Suprapubic skin (tissue), 4 donors: ENCODE results near the gene C1orf216. TPM values are rescaled to one million over a fixed set of nuclear protein-coding genes. Genes with fewer than 3 reads are reported as not detected.
"Not testable (repeated sequence)": the region's sequence is repeated elsewhere in the genome, so short reads cannot be mapped to it uniquely, and the experiment has no call there.

ENCODE experiments used
- DNase-seq, 2 donors: peaks; one replicate each; pipeline ENCODE4 v3.0.0-alpha.2; 2019; ENCODE audit warnings: low spot score in 2 of 2
- H3K27ac ChIP-seq: fragments of 200-600 bp; sonication (generic); one replicate; pipeline ENCODE4 v1.5.1; 2019
- H3K27me3 ChIP-seq: fragments of 200-600 bp; sonication (generic); one replicate; pipeline ENCODE4 v1.5.1; 2019
- H3K36me3 ChIP-seq: fragments of 200-600 bp; sonication (generic); one replicate; pipeline ENCODE4 v1.5.1; 2019
- H3K4me1 ChIP-seq: fragments of 200-600 bp; sonication (generic); one replicate; pipeline ENCODE4 v1.5.1; 2019
- H3K4me3 ChIP-seq: fragments of 200-600 bp; sonication (generic); one replicate; pipeline ENCODE4 v1.5.1; 2019; ENCODE audit warnings: mild to moderate bottlenecking
- H3K9me3 ChIP-seq: fragments of 200-600 bp; sonication (generic); one replicate; pipeline ENCODE4 v1.5.1; 2019
- CTCF ChIP-seq, 2 donors: fragments of 200-600 bp in 1 of 2; fragments of 450-650 bp in 1 of 2; sonication (generic) in 1 of 2; IDR thresholded peaks; one replicate each; pipeline ENCODE4 v1.5.1; 2016 to 2019; ENCODE audit warnings: antibody characterized with exemption in 2 of 2, mild to moderate bottlenecking in 1 of 2, moderate library complexity in 1 of 2
- EP300 ChIP-seq: sonication (generic); formaldehyde crosslinking; IDR thresholded peaks from one replicate; pipeline ENCODE4 v1.6.1; 2017; ENCODE audit warnings: antibody characterized with exemption
- POLR2A ChIP-seq, 2 donors: fragments of 450-650 bp; IDR thresholded peaks; one replicate each; pipeline ENCODE4 v1.6.1; 2017; ENCODE audit warnings: antibody characterized with exemption in 2 of 2, mild to moderate bottlenecking in 2 of 2, moderate library complexity in 2 of 2
- POLR2AphosphoS5 ChIP-seq, 3 donors: sonication (generic); formaldehyde crosslinking; IDR thresholded peaks; one replicate each; pipeline ENCODE4 v1.6.1; 2017; ENCODE audit warnings: antibody characterized with exemption in 3 of 3
- WGBS: methylation state at CpG from one replicate; pipeline ENCODE4 v1.1.5; 2018; 5-methylcytosine and 5-hydroxymethylcytosine counted together
- total RNA-seq, 4 donors: library from RNA; depleted of rRNA; stranded (reverse); fragments of >200 nt; gene quantifications; one replicate each; pipeline ENCODE4 v1.1.0, GENCODE V29; 2016

Gene C1orf216
- total RNA-seq, 4 donors from 2014 or later = 8.9 to 11.8 (median 9.5) TPM

DNA sequence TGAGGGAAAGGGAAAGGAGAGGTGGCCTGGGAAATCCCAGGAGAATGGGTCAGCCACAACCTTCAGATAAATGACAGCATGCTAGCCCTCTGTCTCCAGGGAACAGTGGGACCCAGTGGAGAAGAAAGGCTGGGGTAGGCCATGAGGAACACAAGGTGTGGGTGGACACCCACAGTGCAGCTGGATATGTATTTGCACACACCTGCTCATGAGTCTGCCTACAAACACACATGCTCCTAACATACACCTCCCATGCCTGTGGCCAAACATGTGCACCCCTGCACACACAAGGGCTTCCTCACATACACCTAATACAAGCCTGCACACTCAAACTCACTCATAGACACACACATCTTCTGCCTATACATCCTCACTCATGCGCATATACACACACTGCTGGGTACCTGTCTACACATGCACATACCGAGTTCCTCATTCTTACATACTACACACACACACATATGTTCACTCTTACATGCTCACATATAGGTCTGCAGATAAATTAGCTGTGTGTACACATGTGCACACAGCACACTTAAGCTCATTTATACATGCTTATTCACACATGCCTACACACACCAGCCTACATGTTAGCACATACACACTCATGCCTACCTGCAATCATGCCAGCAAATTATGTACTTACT lies 3.6 kb downstream of the C1orf216 start:
- no peak for DNase-seq
- Histone ChIP-seq H3K9me3 (no peaks in the 10 kb centered on the region), H3K4me3 (no peak overlapping the region), H3K4me1 (peaks cover 40% of the 10 kb centered on the region), H3K27me3 (no peaks in the 10 kb centered on the region), H3K27ac (no peak overlapping the region), H3K36me3 (peaks cover 12% of the 10 kb centered on the region)
- TF ChIP-seq POLR2AphosphoS5 (IDR thresholded peaks at IDR 0.05) = no peak
- WGBS = 80% methylated on average over 2 of the region's 2 CpGs

DNA sequence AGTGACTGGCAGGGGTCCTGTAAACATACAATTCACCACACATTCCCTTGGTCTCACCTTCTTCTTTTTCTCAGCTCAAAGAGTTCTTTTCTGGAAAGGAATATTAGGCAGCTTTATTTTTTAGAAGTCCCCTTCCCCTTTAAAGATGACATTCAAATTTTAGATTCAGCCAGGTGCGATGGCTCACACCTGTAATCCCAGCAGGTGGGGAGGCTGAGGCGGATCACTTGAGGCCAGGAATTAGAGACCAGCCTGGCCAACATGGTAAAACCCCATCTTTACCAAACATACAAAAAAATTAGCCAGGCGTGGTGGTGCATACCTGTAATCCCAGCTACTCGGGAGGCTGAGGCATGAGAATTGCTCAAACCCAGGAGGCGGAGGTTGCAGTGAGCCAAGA lies 7.6 kb downstream of the C1orf216 start:
- H3K27me3 ChIP-seq = peaks cover 21% of the 10 kb centered on the region
- H3K27ac ChIP-seq, H3K4me3 ChIP-seq, DNase-seq, H3K9me3 ChIP-seq: not testable (repeated sequence)
- peaks cover 27% of the 10 kb centered on the region for H3K4me1 ChIP-seq
- peaks cover 12% of the 10 kb centered on the region for H3K36me3 ChIP-seq
- WGBS = over 99% methylated on average over 5 of the region's 5 CpGs

DNA sequence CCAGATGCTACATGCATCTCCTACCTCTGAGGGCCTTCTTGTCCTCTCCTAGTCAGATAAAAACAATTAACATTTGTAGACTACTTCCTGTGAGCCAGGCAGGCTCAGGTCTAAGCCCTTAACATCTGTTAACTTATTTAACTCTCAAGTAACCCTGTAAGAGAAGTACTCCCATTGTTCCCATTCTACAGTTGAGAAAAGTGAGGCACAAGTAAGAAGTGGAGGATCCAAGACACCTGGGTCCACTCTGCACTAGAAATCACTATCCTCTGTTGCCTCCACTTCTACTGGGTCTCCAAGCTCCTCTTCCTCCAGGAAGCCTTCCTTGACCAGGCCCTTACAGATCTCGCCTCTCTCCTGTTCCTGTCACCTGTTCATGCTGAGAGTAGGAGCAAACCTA lies 9.7 kb downstream of the C1orf216 start:
- Histone ChIP-seq H3K4me1 (peaks cover 15% of the 10 kb centered on the region), H3K9me3 (no peaks in the 10 kb centered on the region), H3K4me3 (no peak overlapping the region), H3K27me3 (peaks cover 21% of the 10 kb centered on the region), H3K36me3 (peaks cover 8% of the 10 kb centered on the region), H3K27ac (no peak overlapping the region)
- DNase-seq = no peak
- TF ChIP-seq POLR2A (IDR thresholded peaks at IDR 0.05) (no peak), CTCF (IDR thresholded peaks at IDR 0.05) (no peak), POLR2AphosphoS5 (IDR thresholded peaks at IDR 0.05) (no peak), EP300 (no peak)
- 92% methylated on average over 1 of the region's 1 CpG for WGBS

DNA sequence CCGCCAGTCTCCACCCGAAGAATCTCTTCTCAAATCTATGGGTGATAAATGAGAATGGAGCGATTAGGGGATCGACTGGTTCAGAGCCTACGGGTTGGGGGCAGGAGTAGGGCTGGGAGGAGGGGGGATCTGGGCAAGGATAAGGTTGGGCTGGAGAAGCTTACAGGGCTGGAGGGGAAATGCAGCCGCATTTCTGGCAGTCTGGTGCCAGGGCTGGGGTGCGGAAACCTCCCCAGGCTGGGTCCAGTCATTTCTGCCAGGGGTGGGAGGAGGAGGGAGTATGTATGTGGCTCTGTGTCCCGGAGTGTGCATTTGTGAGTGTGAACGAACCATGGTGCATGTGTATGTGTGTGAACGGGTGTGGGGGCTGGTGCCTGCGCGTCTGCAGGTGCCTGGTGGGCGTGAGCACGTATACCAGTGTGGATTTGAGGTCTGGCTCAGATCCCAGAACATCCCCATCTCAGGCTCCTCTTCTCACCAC lies 10.2 kb downstream of the C1orf216 start:
- Histone ChIP-seq H3K27me3 (peaks cover 24% of the 10 kb centered on the region), H3K36me3 (peaks cover 6% of the 10 kb centered on the region), H3K4me1 (peaks cover 15% of the 10 kb centered on the region), H3K27ac (no peak overlapping the region), H3K9me3 (no peaks in the 10 kb centered on the region), H3K4me3 (peak overlapping the region; percentile 60)
- DNase-seq = no peak
- WGBS = 12% methylated on average over 14 of the region's 14 CpGs
- TF ChIP-seq POLR2A (IDR thresholded peaks at IDR 0.05) = no peak
- TF ChIP-seq CTCF (IDR thresholded peaks at IDR 0.05) = no peak
- no peak for TF ChIP-seq EP300
- TF ChIP-seq POLR2AphosphoS5 (IDR thresholded peaks at IDR 0.05) = no peak

DNA sequence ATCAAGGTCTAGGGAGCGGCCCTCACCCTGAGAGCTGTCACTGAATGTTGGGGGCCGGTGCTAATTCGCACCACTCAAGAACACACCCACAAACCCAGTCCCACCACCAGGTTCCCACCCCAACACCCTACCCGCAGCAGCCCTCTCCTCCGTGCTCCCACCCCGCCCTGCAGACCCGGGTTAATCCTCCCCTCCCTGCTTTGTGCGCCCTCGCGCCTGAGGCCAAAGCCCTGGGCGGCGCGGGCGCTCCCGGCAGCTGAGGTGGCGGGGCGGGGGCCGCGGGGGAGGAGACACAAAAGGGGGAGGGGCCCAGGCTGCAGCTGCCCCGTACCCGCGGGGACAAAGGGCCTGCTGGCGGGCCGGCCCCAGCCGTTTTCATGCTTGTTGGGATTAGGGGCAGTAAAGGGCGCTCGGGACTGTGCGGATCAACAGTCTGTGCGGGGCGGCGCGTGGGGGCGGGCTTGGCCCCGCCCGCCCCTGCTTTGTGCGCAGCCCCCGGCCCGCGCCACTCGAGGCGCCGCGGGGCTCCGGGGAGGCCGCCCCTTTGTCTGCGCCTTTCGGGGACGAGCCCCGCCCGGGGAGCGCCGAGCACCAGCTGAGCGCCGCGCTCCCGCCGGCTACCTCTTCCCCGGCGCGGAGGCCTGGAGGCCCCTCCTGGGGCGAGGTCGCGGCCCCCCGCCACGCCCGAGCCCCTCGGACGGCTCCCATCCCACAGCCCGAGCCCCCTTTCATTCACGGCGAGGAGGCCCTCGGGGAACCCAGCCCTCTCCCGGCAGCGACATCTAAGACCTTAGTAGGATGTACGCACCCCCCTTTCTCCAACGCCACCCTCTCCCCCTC lies 10.9 kb downstream of the C1orf216 start:
- TF ChIP-seq POLR2AphosphoS5 (IDR thresholded peaks at IDR 0.05) (no peak), EP300 (no peak), CTCF (IDR thresholded peaks at IDR 0.05) (no peak), POLR2A (IDR thresholded peaks at IDR 0.05) (no peak)
- under 1% methylated on average over 54 of the region's 76 CpGs for WGBS
- Histone ChIP-seq H3K9me3 (no peaks in the 10 kb centered on the region), H3K36me3 (no peaks in the 10 kb centered on the region), H3K27me3 (peaks cover 29% of the 10 kb centered on the region), H3K4me3 (peak overlapping the region; percentile 60), H3K27ac (no peak overlapping the region), H3K4me1 (peaks cover 15% of the 10 kb centered on the region)
- no peak for DNase-seq

GRCh38 chr1:35706846-35707600 lies 11.7 kb downstream of the C1orf216 start:
- TF ChIP-seq CTCF (IDR thresholded peaks at IDR 0.05) = no peak
- H3K4me3 ChIP-seq = peak overlapping the region; percentile 60
- peaks cover 37% of the 10 kb centered on the region for H3K27me3 ChIP-seq
- H3K36me3 ChIP-seq = no peaks in the 10 kb centered on the region
- H3K27ac ChIP-seq = no peak overlapping the region
- H3K9me3 ChIP-seq = no peaks in the 10 kb centered on the region
- DNase-seq = no peak
- peaks cover 15% of the 10 kb centered on the region for H3K4me1 ChIP-seq
- WGBS = 59% methylated on average over 28 of the region's 29 CpGs
